HG03565 (cell line): ENCODE results near the gene USP3.

Source experiments
- ATAC-seq: cut with Tn5 transposase; IDR thresholded peaks from one replicate; pipeline ENCODE4 v1.9.1; 2021; ENCODE audit warnings: mild to moderate bottlenecking, moderate library complexity; ENCODE audit not compliant: unreplicated experiment

The USP3 gene

DNA sequence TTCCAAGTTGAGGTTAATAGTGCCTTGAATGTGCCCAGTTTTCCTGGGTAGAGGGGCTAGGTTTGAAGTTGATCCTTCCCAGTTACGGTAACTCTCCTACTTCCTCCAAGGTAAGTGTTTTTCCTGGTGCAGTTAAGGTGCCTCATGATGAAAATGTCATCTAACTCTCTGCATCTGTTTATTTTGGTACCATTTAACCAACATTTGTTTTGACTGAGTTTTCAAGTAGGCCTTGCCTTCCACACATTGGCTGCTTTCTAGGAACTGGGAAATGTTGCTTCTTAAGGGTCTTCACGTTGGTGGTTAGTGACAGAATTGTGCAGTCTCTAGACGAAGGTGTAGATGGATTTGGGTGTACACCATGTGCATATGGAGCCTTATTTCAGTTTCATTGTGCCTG, 31.3 kb downstream of the USP3 start:
- peak; percentile 10 for ATAC-seq

DNA sequence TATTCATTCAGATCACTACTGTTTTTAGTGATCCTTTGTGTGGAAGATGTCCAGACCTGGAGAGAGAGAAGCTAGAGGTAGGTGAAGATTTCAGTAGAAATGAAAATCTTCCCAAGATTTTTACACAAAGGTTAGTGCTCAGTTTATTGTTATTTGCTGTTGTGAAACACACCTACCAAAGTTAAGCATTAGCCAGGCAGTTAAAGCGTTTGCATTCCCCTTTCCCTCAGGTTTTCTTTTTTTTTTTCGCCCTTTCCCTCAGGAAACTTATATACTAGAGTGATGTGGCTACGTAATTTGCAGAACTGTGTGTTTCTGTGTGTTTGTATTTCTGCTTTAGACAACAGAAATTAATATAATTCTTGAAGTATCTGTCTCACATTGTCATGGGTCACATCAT, 34.5 kb downstream of the USP3 start:
- ATAC-seq, result no peak

GRCh38 chr15:63539521-63539920, 35.1 kb downstream of the USP3 start:
- no peak for ATAC-seq

- no peak for ATAC-seq
Observed at GRCh38 chr15:63539998-63540397, 35.6 kb downstream of the USP3 start.

- no peak for ATAC-seq
Observed at GRCh38 chr15:63540449-63540848, 36.1 kb downstream of the USP3 start.

DNA sequence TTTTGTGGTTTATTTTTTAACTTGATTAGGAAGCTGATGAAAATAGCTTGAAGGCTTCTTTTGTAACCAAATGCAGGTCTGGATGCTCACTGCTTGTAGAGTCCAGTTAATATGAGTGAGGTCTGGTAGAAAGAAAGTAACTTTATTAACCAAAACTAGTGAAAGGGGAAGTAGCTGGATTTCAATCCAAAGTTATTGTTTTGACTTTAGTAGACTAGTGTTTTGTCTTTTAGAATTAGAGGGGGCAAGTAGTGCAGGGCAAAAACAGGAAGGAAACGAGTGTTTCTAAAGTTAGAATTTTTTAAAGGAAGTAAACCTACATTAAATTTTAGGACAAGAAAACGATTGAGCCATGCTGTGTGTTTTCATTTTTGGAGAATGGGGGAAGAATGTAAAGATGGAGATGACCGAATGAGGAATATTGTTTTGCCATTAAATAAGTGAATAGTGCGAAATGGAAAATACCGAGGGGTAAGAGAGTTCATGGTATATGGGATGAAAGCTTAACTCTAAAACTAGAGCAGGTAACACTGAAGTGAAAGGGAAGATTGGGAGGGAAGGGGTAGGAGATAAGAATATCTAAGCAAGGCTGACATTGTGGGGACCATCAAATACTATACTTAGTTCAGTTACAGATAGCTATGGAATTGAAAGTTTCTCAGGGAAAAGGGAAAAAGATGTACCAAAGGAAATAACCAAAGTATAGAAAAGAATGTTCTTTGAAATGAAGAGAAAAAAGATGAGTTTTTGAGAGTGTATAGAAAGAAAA, 40.0 kb downstream of the USP3 start:
- no peak for ATAC-seq

DNA sequence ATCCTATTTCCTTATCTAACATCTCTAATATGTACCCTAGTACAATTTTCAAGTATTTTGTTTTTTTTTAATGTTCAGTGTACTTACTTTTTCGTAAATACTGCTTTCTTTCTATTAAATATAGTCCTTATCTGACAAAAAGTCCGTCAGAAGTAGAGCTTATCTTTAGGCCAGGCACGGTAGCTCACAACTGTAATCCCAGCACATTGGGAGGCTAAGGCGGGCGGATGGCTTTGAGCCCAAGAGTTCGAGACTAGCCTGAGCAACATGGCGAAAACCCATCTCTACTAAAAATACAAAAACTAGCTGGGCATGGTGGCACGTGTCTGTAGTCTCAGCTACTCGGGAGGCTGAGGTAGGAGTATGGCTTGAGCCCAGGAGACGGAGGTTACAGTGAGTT, 41.1 kb downstream of the USP3 start:
- ATAC-seq, result no peak

- no peak for ATAC-seq
Observed at GRCh38 chr15:63551400-63551799, 47.0 kb downstream of the USP3 start.

GRCh38 chr15:63553388-63553791, 49.0 kb downstream of the USP3 start:
- ATAC-seq, result no peak

DNA sequence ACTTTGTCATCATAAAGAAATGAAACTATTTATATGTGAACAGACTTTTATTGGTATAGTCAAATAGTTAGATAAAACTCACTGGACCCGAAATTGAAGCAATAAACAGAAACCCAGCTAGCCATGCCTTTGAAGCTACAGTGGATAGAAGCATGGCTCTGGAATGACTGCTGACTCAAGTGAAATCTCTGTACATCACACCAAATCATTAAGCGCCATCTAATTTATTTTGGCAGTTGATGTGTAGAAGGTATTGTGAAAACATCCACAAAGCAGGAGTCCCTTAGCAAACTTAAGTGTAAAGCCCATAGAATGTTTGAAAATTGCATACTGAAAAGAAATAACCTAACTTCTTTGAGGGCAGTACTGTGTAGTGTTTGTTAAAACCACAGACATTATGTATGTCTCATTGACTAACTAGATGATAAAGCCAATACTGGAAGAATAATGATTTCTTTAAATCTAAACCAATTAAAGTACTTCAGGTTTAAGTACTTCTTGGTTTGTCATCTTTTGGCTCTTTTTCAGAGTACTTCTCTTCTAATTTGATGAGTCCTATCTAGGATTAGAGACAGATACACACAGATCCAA, 50.0 kb downstream of the USP3 start:
- no peak for ATAC-seq

- ATAC-seq, result no peak
Observed at GRCh38 chr15:63555507-63555906, 51.1 kb downstream of the USP3 start.

DNA sequence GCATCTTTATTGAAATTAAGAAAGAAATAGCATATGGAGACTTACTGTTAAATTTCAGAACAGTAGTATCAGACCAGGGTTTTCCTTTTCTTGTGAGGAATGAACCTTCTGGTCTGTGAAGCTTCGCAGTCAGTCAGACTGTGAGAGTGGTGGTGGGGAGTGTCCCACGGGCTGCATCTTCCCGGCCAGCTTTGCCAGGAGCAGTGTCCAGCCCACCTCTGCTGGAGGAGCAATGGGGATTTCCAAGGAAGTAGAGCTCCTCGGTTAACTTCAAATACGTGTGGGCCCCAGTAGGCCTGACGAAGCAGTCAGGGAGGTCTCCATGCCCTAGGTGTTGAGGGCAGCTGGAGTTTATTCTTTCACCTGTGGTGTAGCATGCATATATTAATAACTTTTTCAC, 51.9 kb downstream of the USP3 start:
- no peak for ATAC-seq

DNA sequence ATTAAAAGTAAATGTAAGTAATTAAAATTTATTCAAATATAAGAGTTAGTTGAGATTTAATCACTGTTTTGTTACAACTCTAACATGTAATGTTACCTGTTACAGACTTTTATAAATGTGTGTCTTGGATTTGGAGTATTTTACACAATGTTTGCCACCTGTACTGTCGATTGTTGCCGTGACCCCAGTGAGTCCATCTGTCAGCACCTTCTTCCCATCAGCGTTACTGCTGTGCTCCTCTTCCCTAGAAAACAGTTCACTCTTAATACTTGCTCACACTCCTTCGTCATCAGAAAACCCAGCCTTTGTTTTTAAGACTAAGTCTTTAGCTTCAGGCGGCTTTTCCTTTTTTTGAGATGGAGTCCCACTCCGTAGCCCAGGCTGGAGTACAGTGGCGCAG, 52.3 kb downstream of the USP3 start:
- ATAC-seq, result no peak

- no peak for ATAC-seq
Observed at GRCh38 chr15:63559753-63560152, 55.4 kb downstream of the USP3 start.

DNA sequence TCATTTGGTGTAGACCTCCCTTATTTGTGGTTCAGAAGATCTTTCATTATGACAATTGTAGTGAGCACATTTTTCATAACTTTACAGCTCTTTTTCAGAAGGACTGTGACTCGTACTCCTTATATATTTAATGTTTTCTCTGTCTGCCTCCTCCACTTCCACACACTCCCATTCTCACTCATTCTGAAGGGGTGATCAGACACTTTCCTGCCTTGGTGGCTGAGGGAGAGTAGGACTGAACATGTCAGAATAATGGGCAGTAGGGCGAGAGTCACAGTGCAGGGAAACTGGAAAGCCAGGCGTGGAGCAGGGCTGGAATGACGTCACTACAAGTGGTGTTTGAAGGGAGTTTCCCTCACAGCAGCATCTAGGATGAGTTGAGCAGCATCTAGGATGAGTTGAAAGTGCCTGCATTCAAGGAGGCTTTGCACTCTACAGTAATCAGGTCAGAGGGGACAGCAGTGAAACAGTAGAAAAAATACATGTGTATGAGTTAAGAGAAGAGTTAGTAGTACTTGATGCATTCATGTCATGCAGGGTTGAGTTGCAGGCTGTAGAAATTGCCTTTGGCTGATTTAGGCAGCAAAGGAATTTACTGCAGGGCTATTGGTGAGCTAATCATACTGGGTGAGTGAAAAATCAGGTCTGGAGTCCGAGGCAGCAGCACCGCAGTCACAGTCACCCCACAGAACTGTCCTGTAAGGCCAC, 56.5 kb downstream of the USP3 start:
- no peak for ATAC-seq

- no peak for ATAC-seq
Observed at GRCh38 chr15:63564093-63564492, 59.7 kb downstream of the USP3 start.

- no peak for ATAC-seq
Observed at GRCh38 chr15:63565536-63566186, 61.3 kb downstream of the USP3 start.

DNA sequence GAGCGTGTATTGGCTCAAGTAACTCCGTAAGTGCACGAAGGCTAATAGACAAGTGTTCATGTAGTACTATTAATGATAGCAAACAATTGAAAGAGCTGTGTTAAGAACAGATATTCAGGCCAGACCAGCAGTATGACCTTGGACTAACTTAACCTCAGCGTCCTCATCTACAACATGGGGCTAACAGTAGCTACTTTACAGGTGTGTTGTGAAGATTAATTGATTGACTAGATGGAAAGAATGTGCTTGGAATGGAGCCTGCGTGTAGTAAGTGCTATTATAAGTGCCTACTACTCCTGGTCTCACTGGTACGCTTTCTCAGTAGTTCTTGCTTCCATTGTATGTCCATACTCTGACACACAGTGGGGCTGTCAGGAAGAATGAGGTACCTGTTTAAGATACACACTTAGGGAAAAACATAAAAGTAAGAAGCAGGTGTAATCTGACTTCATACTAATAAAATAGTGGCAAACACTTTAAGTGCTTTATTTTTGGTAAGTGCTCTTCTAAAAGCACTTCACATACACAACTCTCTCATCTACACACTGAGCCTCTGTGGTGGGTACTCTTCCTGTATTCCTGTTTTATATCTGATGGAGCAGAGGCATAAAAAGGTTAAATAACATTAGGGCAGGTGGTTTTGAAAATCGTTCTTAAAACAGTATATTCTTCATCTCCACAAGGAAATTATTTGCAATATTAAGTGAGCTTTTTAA, 68.5 kb downstream of the USP3 start:
- no peak for ATAC-seq

DNA sequence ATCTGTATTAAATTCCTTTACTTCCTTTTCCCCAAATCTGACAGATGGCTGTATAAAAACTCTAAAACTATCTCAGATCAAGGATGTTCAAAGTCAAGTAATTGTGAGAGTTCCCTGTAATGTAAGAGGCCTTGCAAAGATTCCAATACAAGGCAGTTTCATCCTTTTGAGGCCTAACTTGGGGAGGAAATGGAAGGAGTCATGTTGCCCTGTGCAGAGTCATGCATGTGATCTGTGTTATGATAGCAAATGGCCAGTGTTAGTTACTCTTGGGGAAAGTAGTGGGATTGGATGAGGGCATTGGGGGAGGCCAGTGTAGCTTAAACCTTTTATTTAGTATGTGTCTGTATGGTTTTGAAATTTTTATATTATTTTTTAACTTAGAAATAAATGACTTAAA, 69.1 kb downstream of the USP3 start:
- ATAC-seq, result no peak

GRCh38 chr15:63575312-63575711, 70.9 kb downstream of the USP3 start:
- ATAC-seq, result no peak

- ATAC-seq, result no peak
Observed at GRCh38 chr15:63576441-63576840, 72.0 kb downstream of the USP3 start.
